ENCODE data around the gene GGA1. TPM values are rescaled to one million over a fixed set of nuclear protein-coding genes. Genes with fewer than 3 reads are reported as not detected.
A peak's percentile ranks its signal among the peaks of the same experiment; 100 is the strongest.

GGA1 gene
- total and polyA plus RNA-seq, 9 of the 15 experiments (the other 6 are each of a cell fraction or from before 2014, with no cell fraction given) = 1.5 to 69.5 (median 31.6) TPM

DNA sequence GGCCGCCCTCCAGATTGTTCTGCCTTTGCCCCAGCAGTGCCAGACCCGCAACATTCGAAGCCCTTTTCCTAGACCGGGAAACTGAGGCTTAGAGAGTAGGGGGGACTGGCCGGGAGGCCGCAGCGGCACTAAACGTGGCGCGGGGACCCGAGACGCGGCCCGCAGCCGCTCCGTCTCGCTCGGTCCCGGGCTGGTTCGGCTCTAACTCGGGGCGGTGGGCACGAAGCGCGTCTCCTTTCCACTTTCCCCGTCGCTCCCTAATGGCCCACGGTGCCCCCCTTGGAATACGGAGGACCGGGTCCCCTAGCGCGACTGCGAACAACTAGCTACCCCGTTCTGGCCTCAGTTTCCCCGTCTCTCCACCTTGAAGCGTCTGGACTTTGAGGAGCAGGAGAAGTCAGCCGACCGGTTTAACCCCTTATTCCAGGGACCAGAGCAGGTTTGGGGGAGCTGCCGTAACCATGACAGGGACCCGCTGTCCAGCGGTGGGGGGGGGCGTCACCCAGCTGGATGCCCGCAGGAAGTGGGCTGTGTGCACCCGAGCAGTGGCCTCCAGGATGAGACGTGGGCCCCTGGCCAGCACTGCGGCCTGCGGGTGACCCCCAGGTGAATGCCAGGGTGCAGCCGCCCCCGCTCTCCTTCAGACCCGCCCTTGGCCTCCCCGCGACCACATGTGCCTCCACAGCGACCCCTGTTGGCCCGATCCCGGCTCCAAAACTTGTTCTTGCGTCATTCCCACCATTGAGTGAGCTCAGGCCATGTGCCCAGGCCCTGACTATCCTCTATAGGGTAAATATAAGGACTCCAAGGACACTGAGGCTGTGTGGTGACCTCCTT is 47.2 kb upstream of the GGA1 start (continued):
- 0 out of 4 replicates have a peak, but pooled peaks of 1 of the 2 experiments have one; percentile 11 for TF ChIP-seq NRF1 (conservative IDR thresholded peaks at IDR 0.05 in 1 of 2, IDR thresholded peaks at IDR 0.05 in 1 of 2)
- peak in 1 of 2 experiments; percentile 6; a peak in 1 of 4 replicates for TF ChIP-seq MLLT1 (IDR thresholded peaks at IDR 0.05)
- TF ChIP-seq, protein P1, sequence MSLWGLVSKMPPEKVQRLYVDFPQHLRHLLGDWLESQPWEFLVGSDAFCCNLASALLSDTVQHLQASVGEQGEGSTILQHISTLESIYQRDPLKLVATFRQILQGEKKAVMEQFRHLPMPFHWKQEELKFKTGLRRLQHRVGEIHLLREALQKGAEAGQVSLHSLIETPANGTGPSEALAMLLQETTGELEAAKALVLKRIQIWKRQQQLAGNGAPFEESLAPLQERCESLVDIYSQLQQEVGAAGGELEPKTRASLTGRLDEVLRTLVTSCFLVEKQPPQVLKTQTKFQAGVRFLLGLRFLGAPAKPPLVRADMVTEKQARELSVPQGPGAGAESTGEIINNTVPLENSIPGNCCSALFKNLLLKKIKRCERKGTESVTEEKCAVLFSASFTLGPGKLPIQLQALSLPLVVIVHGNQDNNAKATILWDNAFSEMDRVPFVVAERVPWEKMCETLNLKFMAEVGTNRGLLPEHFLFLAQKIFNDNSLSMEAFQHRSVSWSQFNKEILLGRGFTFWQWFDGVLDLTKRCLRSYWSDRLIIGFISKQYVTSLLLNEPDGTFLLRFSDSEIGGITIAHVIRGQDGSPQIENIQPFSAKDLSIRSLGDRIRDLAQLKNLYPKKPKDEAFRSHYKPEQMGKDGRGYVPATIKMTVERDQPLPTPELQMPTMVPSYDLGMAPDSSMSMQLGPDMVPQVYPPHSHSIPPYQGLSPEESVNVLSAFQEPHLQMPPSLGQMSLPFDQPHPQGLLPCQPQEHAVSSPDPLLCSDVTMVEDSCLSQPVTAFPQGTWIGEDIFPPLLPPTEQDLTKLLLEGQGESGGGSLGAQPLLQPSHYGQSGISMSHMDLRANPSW (CRISPR knock-in tag; IDR thresholded peaks at IDR 0.05) = no peak
- TF ChIP-seq HDAC8 (tag; IDR thresholded peaks at IDR 0.05) = no peak
- 0 out of 2 replicates have a peak, but pooled peaks have one; percentile 27 for TF ChIP-seq NKRF (IDR thresholded peaks at IDR 0.05; ENCODE audit: borderline replicate concordance)
- no peak for TF ChIP-seq ZBTB49 (CRISPR knock-in tag; IDR thresholded peaks at IDR 0.05; ENCODE audit: borderline replicate concordance)
- TF ChIP-seq L3MBTL2 (IDR thresholded peaks at IDR 0.05) = peak; percentile 94
- TF ChIP-seq FOXA3 (CRISPR knock-in tag; conservative IDR thresholded peaks at IDR 0.05 in 1 of 2, IDR thresholded peaks at IDR 0.05 in 1 of 2) = no peak
- no peak for TF ChIP-seq HNRNPUL1 (IDR thresholded peaks at IDR 0.05; ENCODE audit: low read length)
- TF ChIP-seq RCOR1 (IDR thresholded peaks at IDR 0.05; ENCODE audit: borderline replicate concordance in 1 of 2, low read depth in 2 of 2, low read length in 2 of 2) = no peak
- no peak for TF ChIP-seq NFE2 (IDR thresholded peaks at IDR 0.05; ENCODE audit: low read depth)
- TF ChIP-seq, protein P2, sequence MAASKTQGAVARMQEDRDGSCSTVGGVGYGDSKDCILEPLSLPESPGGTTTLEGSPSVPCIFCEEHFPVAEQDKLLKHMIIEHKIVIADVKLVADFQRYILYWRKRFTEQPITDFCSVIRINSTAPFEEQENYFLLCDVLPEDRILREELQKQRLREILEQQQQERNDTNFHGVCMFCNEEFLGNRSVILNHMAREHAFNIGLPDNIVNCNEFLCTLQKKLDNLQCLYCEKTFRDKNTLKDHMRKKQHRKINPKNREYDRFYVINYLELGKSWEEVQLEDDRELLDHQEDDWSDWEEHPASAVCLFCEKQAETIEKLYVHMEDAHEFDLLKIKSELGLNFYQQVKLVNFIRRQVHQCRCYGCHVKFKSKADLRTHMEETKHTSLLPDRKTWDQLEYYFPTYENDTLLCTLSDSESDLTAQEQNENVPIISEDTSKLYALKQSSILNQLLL (CRISPR knock-in tag; IDR thresholded peaks at IDR 0.05; ENCODE audit: borderline replicate concordance) = no peak
- TF ChIP-seq BCL6 (CRISPR knock-in tag; IDR thresholded peaks at IDR 0.05) = no peak
- no peak for TF ChIP-seq ZNF76 (CRISPR knock-in tag; IDR thresholded peaks at IDR 0.05; ENCODE audit: borderline replicate concordance)
- no peak for TF ChIP-seq TAL1 (IDR thresholded peaks at IDR 0.05)
- TF ChIP-seq HDAC6 (IDR thresholded peaks at IDR 0.05; ENCODE audit: low read depth, low read length) = no peak

Data from K562 (cell line).